Natural killer cell treated with Interleukin-12 subunit alpha and Interleukin-12 subunit beta and Interleukin-15 and Interleukin-18, amount 100 ng/mL, for 72 hours (primary cell): ENCODE data around the gene RTL9. TPM values are rescaled to one million over a fixed set of nuclear protein-coding genes. Genes with fewer than 3 reads are reported as not detected.

Experiments
- ATAC-seq, 2 donors: fragments of 150-1000 bp; cut with Tn5 transposase in 1 of 2; sonication (Bioruptor Pico), chemical (Tn5 transposase) in 1 of 2; 2 replicates each; pipeline ENCODE4 v1.10.0; 2021
- DNase-seq: peaks from one replicate; pipeline ENCODE4 v3.0.0; 2022; ENCODE audit warnings: low spot score
- H3K27ac Mint-ChIP-seq, 2 donors: 1 replicate in 1 of 2; 2 replicates in 1 of 2; pipeline ENCODE4 v1.8.0; 2022; ENCODE audit warnings: mixed read lengths in 2 of 2, mild to moderate bottlenecking in 1 of 2, moderate library complexity in 1 of 2
- H3K27me3 Mint-ChIP-seq, 2 donors: 1 replicate in 1 of 2; 2 replicates in 1 of 2; pipeline ENCODE4 v1.8.0; 2022; ENCODE audit warnings: mixed read lengths in 2 of 2
- H3K36me3 Mint-ChIP-seq: one replicate; pipeline ENCODE4 v1.8.0; 2022; ENCODE audit warnings: mixed read lengths
- H3K4me1 Mint-ChIP-seq, 2 donors: 1 replicate in 1 of 2; 2 replicates in 1 of 2; pipeline ENCODE4 v1.8.0; 2022; ENCODE audit warnings: low read depth in 2 of 2, mixed read lengths in 2 of 2, mild to moderate bottlenecking in 1 of 2
- H3K4me3 Mint-ChIP-seq: one replicate; pipeline ENCODE4 v1.8.0; 2022; ENCODE audit warnings: mixed read lengths
- H3K9me3 Mint-ChIP-seq: 2 replicates; pipeline ENCODE4 v1.8.0; 2022; ENCODE audit warnings: mixed read lengths
- total RNA-seq, 2 donors: library from RNA; stranded (reverse); gene quantifications; one replicate each; pipeline ENCODE4 v1.2.3, GENCODE V29; 2022

The RTL9 gene
- total RNA-seq, 2 donors from 2014 or later, result not detected

DNA sequence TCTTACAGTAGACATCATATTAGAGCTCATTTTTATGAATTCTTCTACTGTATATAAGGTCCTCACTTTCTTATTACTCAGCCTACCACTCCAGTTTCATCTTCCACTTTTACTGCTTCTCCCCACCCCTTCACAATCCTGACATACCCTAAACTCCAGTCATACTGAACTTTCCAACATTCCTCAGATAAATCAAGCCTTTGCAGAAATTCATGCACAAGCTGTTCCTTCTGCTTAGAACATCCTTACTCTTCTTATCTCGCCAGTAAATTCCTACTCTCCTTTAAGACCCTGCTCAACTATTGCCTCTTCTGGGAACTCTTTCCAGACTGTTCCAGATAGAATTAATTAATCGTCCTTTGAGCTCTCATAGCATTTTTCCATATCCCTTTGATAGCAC lies 24.8 kb downstream of the RTL9 start:
- H3K27me3 Mint-ChIP-seq, result peaks cover 0 to 24% of the 10 kb centered on the region in 2 donors
- H3K4me3 Mint-ChIP-seq, result no peak overlapping the region
- ATAC-seq (no peak), DNase-seq (no peak)
- no peak overlapping the region for H3K27ac Mint-ChIP-seq
- no peaks in the 10 kb centered on the region for H3K4me1 Mint-ChIP-seq
- no peaks in the 10 kb centered on the region for H3K9me3 Mint-ChIP-seq
- H3K36me3 Mint-ChIP-seq, result no peaks in the 10 kb centered on the region

DNA sequence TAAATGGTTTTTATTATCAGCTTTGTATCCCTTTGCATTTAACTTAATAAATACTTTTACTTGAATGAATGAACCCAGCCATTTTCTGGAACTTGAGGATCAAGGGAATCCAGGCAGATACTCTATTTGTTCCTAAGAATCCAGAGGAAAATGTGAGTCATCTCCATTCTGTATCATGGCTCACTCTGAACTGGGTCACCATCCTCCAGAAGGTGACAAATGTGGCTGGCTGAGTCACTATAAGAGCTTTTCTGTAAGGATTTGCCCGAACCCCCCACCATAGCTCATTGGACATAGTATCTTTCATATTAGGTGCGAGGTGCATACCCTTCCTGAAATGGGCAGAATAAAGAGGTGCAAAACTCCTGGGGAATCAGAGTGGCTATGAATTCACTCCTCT lies 25.8 kb downstream of the RTL9 start:
- Mint-ChIP-seq H3K4me3 (no peak overlapping the region), H3K36me3 (no peaks in the 10 kb centered on the region), H3K27me3 (peaks cover 3 to 25% of the 10 kb centered on the region in 2 donors), H3K27ac (no peak overlapping the region), H3K9me3 (no peaks in the 10 kb centered on the region), H3K4me1 (no peaks in the 10 kb centered on the region)
- ATAC-seq, result no peak
- no peak for DNase-seq

DNA sequence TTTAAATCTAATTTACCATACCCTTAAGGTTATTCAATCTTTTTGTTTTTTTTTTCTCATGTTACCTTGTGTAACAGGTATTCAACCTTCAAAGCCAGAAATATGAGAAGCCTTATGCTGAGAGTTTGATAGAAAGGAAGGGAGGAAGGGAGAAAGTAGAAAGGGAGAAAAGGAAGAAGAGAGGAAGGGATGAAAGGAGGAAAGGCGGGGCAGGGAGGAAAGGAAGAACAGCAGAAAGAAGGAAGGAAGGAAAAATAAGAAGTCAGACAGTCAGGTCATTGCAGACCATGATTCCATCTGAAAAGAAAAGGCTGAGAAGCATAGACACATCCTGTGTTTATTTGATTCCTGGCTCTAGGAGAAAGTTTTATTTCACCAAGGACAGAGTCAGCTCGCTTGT lies 30.9 kb downstream of the RTL9 start:
- Mint-ChIP-seq H3K9me3 (no peaks in the 10 kb centered on the region), H3K27ac (no peak overlapping the region), H3K4me1 (no peaks in the 10 kb centered on the region), H3K27me3 (peaks cover 7 to 22% of the 10 kb centered on the region in 2 donors), H3K4me3 (no peak overlapping the region), H3K36me3 (no peaks in the 10 kb centered on the region)
- ATAC-seq (no peak), DNase-seq (no peak)

DNA sequence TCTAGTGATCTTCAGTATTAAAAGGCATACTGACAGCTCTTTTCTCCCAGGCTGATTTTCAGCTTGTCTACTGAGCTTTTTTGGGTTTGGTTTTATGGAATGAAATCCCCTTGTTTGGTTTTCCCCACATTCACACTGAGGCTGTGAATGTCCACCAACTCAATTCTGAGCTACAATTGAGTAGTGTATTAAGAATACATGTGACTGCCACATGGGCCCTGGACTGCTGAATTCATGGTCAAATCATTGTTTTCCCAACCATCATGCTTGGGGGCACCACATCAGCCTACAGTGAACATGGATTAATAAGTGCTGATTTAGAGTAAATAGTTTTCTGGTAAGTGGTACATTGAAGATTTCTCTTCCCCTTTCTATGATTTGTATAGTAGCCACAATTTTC lies 32.4 kb downstream of the RTL9 start:
- no peaks in the 10 kb centered on the region for H3K9me3 Mint-ChIP-seq
- ATAC-seq, result no peak
- H3K4me3 Mint-ChIP-seq, result no peak overlapping the region
- no peaks in the 10 kb centered on the region for H3K4me1 Mint-ChIP-seq
- no peak for DNase-seq
- H3K27me3 Mint-ChIP-seq, result peaks cover 7 to 19% of the 10 kb centered on the region in 2 donors
- no peaks in the 10 kb centered on the region for H3K36me3 Mint-ChIP-seq
- H3K27ac Mint-ChIP-seq, result no peak overlapping the region

DNA sequence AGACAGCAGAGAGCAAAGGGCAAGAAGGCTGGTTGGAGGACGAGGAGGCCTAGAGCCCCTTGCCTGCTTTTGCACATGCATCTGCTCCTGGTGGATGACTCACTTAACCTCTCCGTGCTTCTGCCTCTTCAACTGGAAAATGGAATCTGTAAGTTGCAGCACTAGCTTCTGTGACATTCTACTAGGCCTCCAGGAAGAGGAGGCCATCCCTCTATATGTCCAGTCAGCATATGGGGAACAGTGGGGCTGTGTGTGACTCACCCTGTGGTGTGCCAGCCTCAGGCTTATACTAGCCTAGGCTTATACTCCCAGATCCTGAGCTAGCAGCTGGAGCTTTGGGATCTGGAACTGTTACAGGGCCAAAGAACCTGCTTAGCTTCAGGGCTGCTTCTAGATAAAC lies 36.0 kb downstream of the RTL9 start:
- H3K27ac Mint-ChIP-seq, result no peak overlapping the region
- ATAC-seq (no peak), DNase-seq (no peak)
- H3K27me3 Mint-ChIP-seq, result peaks cover 2 to 18% of the 10 kb centered on the region in 2 donors
- no peaks in the 10 kb centered on the region for H3K36me3 Mint-ChIP-seq
- H3K9me3 Mint-ChIP-seq, result no peaks in the 10 kb centered on the region
- H3K4me3 Mint-ChIP-seq, result no peak overlapping the region
- H3K4me1 Mint-ChIP-seq, result no peaks in the 10 kb centered on the region

DNA sequence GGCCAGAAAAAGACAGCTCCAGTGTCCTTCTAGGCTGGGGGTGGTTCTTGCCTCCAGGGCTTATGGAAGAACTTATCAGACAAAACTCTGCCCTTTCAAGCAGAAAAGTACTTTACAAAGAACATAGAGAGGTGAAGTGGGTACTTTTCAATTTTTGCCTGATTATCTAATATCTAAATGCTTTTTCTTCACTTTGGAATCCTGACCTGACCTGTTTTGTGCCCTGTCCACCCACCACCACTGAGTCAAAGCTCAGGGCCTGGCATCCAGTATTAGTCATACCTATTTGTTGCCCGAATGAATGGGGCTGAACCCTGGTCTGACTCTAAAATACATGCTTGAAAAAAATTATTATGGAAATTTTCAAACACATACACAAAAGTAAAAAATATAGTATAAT lies 37.2 kb downstream of the RTL9 start:
- Mint-ChIP-seq H3K27ac (no peak overlapping the region), H3K9me3 (no peaks in the 10 kb centered on the region), H3K36me3 (no peaks in the 10 kb centered on the region), H3K4me3 (no peak overlapping the region), H3K4me1 (no peaks in the 10 kb centered on the region), H3K27me3 (peaks cover 5 to 23% of the 10 kb centered on the region in 2 donors)
- no peak for ATAC-seq
- DNase-seq, result no peak

DNA sequence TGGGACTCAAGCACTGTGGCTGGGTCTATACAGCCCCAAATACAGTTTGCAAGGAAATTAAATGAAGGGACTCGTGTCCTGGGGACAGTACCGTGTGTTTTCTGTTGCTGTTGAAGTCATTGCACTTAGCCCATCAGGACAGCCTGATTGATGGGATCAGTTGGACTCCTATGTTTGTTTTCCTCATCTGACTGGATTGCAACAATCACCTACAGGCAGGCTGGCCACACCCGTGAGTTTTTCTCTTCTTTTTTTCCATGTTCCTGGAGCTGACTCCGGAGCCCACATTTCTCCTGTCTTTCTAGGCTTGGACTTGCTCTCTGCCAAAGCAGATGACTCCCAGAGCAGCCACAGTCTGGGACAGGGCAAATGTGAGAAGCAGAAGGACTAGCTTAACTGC lies 38.1 kb downstream of the RTL9 start:
- Mint-ChIP-seq H3K36me3 (no peaks in the 10 kb centered on the region), H3K27ac (no peak overlapping the region), H3K4me3 (no peak overlapping the region), H3K9me3 (no peaks in the 10 kb centered on the region), H3K4me1 (no peaks in the 10 kb centered on the region), H3K27me3 (peaks cover 8 to 22% of the 10 kb centered on the region in 2 donors)
- DNase-seq (no peak), ATAC-seq (no peak)

DNA sequence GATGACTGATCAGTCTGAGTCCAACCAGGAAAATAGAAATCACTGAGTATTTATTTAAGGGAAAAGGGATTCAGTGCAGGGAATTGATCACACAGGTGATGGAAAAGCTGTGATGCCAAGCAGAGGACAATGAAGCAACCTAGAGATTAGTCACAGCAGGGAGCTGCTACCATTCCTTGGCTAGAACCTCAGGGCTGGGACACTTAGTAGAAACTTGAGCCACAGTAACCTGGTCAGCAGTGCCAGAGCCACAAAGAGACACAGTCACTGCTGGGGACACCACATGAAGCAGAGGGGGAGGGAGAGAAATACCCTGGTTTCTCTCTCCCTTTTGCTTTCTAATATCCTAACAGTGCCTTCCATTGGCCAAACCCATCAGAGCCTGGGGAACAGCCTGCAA lies 38.7 kb downstream of the RTL9 start:
- Mint-ChIP-seq H3K27ac (no peak overlapping the region), H3K4me1 (no peaks in the 10 kb centered on the region), H3K27me3 (peaks cover 14 to 27% of the 10 kb centered on the region in 2 donors), H3K4me3 (no peak overlapping the region), H3K36me3 (no peaks in the 10 kb centered on the region), H3K9me3 (no peaks in the 10 kb centered on the region)
- no peak for DNase-seq
- ATAC-seq, result no peak

DNA sequence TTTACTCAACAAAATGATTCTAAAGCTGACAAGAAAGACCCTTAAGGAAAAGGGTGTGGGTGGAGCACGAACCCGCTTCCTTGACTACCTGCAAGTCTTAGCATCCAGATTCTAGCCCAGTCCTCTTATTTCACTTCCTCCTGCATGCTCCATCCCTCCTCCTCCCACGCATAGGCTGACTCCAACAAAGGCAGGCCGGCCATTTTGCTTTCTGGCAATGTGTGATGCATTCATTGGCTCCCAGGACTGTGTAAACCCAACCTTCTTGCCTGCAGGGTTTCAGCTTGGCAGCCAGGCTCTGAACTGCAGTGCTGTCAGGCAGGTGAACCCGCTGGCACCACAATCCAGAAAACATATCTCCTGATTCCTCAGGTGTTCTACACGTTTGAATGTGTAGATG lies 39.3 kb downstream of the RTL9 start:
- Mint-ChIP-seq H3K27me3 (peaks cover 16 to 29% of the 10 kb centered on the region in 2 donors), H3K27ac (no peak overlapping the region), H3K36me3 (no peaks in the 10 kb centered on the region), H3K4me3 (no peak overlapping the region), H3K9me3 (no peaks in the 10 kb centered on the region), H3K4me1 (no peaks in the 10 kb centered on the region)
- no peak for DNase-seq
- no peak for ATAC-seq

DNA sequence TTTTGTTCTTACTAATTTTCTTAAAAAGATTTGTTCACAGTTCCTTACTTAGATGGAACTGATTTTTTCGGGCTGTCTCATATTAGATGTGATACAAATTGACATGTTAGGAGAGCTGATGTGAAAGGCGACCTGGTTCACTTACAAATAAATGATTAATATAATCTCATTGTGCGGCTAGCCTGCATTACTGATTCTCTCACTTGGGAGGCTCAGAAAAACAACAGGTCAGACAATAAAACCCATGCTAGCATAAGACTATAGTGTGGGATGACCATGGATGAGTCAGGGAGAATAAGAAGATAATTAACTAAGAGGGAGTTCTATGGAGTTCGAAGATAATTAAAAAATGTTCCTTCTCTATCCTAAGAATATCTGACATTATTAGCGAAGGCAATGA lies 40.8 kb downstream of the RTL9 start:
- no peak for ATAC-seq
- Mint-ChIP-seq H3K9me3 (no peaks in the 10 kb centered on the region), H3K4me1 (no peaks in the 10 kb centered on the region), H3K4me3 (no peak overlapping the region), H3K27me3 (peaks cover 16 to 29% of the 10 kb centered on the region in 2 donors), H3K36me3 (no peaks in the 10 kb centered on the region), H3K27ac (no peak overlapping the region)
- DNase-seq, result no peak

DNA sequence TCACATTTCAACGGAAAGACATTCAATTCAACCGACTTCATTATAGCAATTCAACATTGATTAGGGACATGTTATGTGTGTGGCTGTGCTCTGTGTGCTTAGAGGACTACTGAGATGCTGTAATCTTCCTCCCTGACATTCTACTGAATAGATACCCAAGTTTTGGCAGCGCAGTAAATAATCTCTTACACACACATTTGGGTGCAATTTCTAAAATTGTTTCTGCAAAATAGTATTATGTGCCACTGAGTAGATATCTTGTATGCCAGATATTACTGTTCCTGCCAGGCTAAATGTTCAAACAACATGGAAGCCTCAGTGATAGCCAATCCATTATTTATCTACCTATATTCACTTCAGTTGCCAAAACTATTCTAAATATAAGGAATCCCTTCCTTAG lies 41.3 kb downstream of the RTL9 start:
- DNase-seq (no peak), ATAC-seq (no peak)
- Mint-ChIP-seq H3K27ac (no peak overlapping the region), H3K27me3 (peaks cover 16 to 29% of the 10 kb centered on the region in 2 donors), H3K4me1 (no peaks in the 10 kb centered on the region), H3K36me3 (no peaks in the 10 kb centered on the region), H3K4me3 (no peak overlapping the region), H3K9me3 (no peaks in the 10 kb centered on the region)

DNA sequence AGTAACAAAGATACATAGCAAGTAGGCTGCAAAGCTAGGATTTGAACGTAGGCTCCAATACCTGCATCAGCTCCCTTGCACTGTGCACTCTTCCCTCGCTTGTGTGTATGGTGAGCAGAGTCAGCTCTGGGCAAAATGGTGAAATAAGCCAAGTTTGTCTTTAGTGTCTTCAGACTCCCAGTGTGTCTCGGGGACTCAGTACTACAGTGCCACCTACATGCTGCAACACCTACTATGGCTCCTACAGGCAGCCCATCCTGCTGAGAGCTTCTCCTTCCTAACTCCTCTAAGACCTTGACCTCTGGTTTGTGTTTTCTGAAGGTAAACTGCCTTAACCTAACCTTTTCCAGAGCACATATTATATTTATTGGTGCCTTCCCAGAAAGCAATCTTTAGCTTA lies 42.5 kb downstream of the RTL9 start:
- no peak for DNase-seq
- no peaks in the 10 kb centered on the region for H3K9me3 Mint-ChIP-seq
- H3K27ac Mint-ChIP-seq, result no peak overlapping the region
- H3K4me1 Mint-ChIP-seq, result no peaks in the 10 kb centered on the region
- H3K27me3 Mint-ChIP-seq, result peaks cover 16 to 28% of the 10 kb centered on the region in 2 donors
- H3K4me3 Mint-ChIP-seq, result no peak overlapping the region
- no peak for ATAC-seq
- H3K36me3 Mint-ChIP-seq, result no peaks in the 10 kb centered on the region

DNA sequence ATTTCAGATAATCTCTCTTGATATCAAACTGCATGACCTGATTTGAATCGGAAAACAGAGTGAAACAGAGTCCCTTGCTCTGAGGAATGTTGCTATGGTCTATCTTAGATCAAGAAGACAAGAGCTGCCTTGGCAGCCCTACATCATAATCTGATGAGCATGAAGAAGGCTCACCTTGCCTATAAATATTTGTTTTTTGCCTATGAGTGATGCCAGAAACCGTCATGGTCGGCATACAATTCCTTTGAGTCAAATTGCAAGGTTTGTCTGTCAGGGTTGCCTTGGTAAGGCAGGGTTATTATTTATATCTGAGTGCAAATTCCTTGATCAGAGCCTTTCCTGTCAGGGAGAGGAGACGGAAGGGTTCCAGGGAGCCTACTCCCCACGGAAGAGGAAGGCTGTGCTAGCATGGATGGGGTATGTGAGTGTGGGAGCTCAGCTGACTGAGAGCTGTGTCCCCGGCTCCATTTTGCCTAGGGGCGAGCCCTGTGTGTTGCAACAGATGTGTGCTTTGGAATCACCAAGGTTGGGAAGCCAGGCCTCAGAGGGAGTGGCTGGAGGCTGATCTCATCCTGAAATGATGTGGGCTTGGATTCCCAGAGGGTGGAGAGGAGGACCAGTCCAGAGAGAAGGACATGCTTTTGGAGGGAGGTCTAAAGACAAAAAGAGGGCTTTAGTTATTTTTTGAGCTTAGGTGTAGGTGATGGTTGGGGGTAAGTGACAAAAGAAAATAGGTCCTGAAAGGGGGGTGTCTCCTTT lies 43.6 kb downstream of the RTL9 start:
- H3K27me3 Mint-ChIP-seq, result peaks cover 16 to 25% of the 10 kb centered on the region in 2 donors
- H3K36me3 Mint-ChIP-seq, result no peaks in the 10 kb centered on the region
- H3K4me3 Mint-ChIP-seq, result no peak overlapping the region
- no peak overlapping the region for H3K27ac Mint-ChIP-seq
- H3K9me3 Mint-ChIP-seq, result no peaks in the 10 kb centered on the region
- no peak for DNase-seq
- no peak for ATAC-seq
- no peaks in the 10 kb centered on the region for H3K4me1 Mint-ChIP-seq

DNA sequence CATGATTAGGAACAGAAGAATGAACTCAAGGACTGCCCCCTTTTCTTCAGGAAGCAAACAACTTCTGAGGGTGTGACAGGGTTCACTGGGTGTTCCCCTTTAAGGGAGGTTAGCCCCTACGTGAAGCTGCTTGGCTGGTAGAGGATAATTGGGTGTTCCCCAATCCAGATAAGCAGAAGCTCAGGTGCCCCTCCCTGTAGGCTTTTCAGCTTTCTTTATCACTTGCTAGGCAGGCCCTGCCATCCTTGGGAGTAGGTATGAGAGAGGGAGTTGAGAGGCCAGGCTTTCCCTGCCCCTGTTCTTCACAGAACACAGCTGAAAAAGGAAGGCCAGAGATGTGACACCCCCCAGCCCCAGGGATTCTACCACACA lies 44.2 kb downstream of the RTL9 start:
- H3K27me3 Mint-ChIP-seq, result peaks cover 16 to 25% of the 10 kb centered on the region in 2 donors
- no peak overlapping the region for H3K27ac Mint-ChIP-seq
- ATAC-seq (no peak), DNase-seq (no peak)
- no peak overlapping the region for H3K4me3 Mint-ChIP-seq
- no peaks in the 10 kb centered on the region for H3K4me1 Mint-ChIP-seq
- H3K36me3 Mint-ChIP-seq, result no peaks in the 10 kb centered on the region
- H3K9me3 Mint-ChIP-seq, result no peaks in the 10 kb centered on the region
